ENCODE results near the gene PI4KB.

The PI4KB gene

DNA sequence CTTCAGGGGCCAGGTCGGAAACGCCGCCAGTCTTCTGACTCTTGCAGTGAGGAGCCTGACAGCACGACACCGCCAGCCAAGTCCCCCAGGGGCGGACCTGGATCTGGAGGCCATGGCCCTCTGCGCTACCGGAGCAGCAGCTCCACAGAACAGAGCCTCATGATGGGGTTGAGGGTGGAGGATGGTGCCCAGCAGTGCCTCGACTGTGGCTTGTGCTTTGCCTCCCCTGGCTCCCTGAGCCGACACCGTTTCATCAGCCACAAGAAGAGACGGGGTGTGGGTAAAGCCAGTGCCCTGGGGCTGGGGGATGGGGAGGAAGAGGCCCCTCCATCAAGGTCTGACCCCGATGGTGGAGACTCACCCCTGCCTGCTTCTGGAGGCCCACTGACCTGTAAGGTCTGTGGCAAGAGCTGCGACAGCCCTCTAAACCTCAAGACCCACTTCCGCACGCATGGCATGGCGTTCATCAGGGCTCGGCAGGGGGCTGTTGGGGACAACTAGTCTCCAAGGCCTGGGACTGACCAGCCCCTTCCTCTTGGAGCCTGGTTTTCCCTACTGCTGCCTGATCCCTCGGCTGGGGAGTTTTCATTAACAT lies 36.4 kb downstream of the PI4KB start:
- no peak overlapping the region for H3K4me3 ChIP-seq (replicated peaks; ENCODE audit: low read depth, low read length)
- TF ChIP-seq, protein P1, sequence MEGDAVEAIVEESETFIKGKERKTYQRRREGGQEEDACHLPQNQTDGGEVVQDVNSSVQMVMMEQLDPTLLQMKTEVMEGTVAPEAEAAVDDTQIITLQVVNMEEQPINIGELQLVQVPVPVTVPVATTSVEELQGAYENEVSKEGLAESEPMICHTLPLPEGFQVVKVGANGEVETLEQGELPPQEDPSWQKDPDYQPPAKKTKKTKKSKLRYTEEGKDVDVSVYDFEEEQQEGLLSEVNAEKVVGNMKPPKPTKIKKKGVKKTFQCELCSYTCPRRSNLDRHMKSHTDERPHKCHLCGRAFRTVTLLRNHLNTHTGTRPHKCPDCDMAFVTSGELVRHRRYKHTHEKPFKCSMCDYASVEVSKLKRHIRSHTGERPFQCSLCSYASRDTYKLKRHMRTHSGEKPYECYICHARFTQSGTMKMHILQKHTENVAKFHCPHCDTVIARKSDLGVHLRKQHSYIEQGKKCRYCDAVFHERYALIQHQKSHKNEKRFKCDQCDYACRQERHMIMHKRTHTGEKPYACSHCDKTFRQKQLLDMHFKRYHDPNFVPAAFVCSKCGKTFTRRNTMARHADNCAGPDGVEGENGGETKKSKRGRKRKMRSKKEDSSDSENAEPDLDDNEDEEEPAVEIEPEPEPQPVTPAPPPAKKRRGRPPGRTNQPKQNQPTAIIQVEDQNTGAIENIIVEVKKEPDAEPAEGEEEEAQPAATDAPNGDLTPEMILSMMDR (IDR thresholded peaks at IDR 0.05; ENCODE audit: low read depth, low read length, missing control alignments) = no peak
- DNase-seq (ENCODE audit: extremely low read depth, low read depth) = no peak

DNA sequence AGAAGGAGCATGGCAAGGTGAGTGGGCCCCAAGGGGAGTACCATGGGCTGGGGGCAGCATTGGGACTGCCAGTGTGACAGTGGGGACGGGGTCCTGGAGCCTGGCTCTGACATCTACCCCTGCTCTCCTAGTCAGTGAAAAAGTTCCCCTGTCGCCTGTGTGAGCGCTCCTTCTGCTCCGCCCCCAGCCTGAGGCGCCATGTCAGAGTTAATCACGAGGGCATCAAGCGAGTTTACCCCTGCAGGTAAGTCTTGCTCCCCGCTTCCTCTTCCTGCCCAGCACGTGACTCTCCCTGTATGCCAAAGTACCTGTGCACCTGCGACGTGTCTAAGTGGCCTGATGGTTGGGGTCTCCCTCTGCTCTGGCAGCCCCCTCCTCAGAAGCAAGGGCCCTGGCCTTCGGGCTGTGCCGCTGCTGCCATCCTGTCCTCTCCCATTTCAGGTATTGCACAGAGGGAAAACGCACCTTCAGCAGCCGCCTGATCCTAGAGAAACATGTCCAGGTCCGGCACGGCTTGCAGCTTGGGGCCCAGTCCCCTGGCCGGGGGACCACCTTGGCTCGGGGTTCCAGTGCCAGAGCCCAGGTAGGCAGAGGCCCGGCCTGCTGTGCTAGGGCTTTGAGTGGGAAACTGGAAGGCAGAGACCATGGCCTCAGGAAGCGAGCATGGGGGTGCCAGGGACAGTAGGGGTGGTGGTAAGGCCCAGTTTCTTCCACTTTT lies 37.1 kb downstream of the PI4KB start:
- H3K4me3 ChIP-seq (replicated peaks; ENCODE audit: low read depth, low read length) = no peak overlapping the region
- TF ChIP-seq, protein P1 (IDR thresholded peaks at IDR 0.05; ENCODE audit: low read depth, low read length, missing control alignments) = no peak
- DNase-seq (ENCODE audit: extremely low read depth, low read depth) = no peak

DNA sequence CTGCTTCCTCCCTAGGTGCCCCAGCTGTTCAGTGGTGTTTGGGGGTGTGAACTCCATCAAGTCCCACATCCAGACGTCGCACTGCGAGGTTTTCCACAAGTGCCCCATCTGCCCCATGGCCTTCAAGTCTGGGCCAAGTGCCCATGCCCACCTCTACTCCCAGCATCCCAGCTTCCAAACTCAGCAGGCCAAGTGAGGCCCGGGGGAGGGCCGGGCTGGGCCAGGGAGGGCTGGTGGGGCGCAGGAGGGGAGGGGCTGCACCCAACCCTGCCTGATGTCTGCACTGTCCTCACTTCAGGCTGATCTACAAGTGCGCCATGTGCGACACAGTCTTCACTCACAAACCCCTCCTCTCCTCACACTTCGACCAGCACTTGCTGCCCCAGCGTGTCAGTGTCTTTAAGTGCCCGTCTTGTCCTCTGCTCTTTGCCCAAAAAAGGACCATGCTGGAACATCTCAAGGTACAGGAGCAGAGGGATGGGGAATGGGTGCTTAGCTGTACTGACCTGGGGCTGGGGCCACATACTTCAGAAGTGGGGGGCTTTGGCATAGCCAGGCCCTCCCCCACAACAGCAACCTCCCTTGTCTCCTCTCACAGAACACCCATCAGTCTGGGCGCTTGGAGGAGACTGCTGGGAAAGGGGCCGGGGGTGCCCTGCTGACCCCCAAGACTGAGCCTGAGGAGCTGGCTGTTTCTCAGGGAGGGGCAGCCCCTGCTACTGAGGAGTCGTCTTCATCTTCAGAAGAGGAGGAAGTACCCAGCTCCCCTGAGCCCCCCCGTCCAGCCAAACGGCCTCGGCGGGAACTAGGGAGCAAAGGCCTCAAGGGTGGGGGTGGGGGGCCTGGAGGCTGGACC lies 37.9 kb downstream of the PI4KB start:
- H3K4me3 ChIP-seq (replicated peaks; ENCODE audit: low read depth, low read length) = no peak overlapping the region
- no peak for DNase-seq (ENCODE audit: extremely low read depth, low read depth)
- TF ChIP-seq, protein P1 (IDR thresholded peaks at IDR 0.05; ENCODE audit: low read depth, low read length, missing control alignments) = no peak

DNA sequence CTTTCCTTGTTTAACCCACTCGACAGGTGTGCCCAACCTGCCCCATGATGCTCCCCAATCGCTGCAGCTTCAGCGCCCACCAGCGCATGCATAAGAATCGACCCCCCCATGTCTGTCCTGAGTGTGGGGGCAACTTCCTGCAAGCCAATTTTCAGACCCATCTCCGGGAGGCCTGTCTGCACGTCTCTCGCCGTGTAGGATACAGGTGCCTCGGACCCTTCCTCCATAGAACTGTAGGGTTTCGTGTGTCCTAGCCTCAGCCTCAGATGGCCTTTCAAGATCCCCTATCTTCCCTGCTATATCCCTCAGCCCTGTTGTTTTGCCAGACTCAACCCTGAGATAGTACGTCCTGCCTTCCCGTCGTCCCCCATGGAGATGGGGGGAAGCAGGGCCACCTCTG lies 38.7 kb downstream of the PI4KB start:
- H3K4me3 ChIP-seq (replicated peaks; ENCODE audit: low read depth, low read length) = no peak overlapping the region
- TF ChIP-seq, protein P1 (IDR thresholded peaks at IDR 0.05; ENCODE audit: low read depth, low read length, missing control alignments) = no peak
- no peak for DNase-seq (ENCODE audit: extremely low read depth, low read depth)

DNA sequence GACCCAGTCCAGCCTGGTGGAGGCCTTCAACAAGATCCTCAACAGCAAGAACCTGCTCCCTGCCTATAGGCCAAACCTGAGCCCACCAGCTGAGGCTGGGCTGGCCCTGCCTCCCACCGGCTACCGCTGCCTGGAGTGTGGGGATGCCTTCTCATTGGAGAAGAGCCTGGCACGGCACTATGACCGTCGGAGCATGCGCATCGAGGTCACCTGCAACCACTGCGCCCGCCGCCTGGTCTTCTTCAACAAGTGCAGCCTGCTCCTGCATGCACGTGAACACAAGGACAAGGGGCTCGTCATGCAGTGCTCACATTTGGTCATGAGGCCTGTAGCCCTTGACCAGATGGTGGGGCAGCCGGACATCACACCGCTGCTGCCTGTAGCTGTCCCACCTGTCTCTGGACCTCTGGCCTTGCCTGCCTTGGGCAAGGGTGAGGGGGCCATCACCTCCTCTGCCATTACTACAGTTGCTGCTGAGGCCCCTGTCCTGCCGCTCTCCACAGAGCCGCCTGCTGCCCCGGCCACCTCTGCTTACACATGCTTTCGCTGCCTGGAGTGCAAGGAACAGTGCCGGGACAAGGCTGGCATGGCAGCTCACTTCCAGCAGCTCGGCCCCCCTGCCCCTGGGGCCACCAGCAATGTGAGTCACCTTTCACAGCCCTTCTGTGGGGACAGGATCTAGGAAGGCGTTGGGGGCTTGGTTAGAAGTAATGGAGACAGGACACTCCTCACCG lies 39.3 kb downstream of the PI4KB start:
- TF ChIP-seq, protein P1 (IDR thresholded peaks at IDR 0.05; ENCODE audit: low read depth, low read length, missing control alignments) = no peak
- no peak for DNase-seq (ENCODE audit: extremely low read depth, low read depth)
- no peak overlapping the region for H3K4me3 ChIP-seq (replicated peaks; ENCODE audit: low read depth, low read length)

DNA sequence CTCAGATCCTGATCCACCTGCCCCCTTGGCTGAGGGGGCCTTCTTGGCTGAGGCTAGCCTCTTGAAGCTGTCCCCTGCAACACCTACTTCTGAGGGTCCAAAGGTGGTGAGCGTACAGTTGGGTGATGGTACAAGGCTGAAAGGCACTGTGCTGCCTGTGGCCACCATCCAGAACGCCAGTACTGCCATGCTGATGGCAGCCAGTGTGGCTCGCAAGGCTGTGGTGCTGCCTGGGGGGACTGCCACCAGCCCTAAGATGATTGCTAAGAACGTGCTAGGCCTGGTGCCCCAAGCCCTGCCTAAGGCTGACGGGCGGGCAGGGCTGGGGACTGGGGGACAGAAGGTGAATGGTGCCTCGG lies 39.9 kb downstream of the PI4KB start:
- H3K4me3 ChIP-seq (replicated peaks; ENCODE audit: low read depth, low read length) = no peak overlapping the region
- no peak for DNase-seq (ENCODE audit: extremely low read depth, low read depth)
- TF ChIP-seq, protein P1 (IDR thresholded peaks at IDR 0.05; ENCODE audit: low read depth, low read length, missing control alignments) = no peak

Measured in HFF-Myc (cell line).